ENCODE measurements around the gene DARS1. TPM values are rescaled to one million over a fixed set of nuclear protein-coding genes. Genes with fewer than 3 reads are reported as not detected.

The DARS1 gene
- polyA plus RNA-seq (ENCODE audit: insufficient read length in 3 of 3) = 100 to 1,000 TPM; 129 to 152 (median 139) TPM
- long read RNA-seq, donor 1, transcript DARS-201 (16 exons, 2,361 nt) = major isoform, 50 of 53 reads
- long read RNA-seq, donor 1, partial matches to known transcripts = 0 of 53 reads
- long read RNA-seq, donor 1, other reads (novel, unspliced or antisense) = 0 of 53 reads
- long read RNA-seq, donor 2, transcript DARS-201 (16 exons, 2,361 nt) = major isoform, 48 of 51 reads
- long read RNA-seq, donor 2, partial matches to known transcripts = 0 of 51 reads
- long read RNA-seq, donor 2, other reads (novel, unspliced or antisense) = 0 of 51 reads
- long read RNA-seq, donor 3, transcript DARS-201 (16 exons, 2,361 nt) = major isoform, 36 of 46 reads
- long read RNA-seq, donor 3, partial matches to known transcripts = 5 of 46 reads
- long read RNA-seq, donor 3, other reads (novel, unspliced or antisense) = 0 of 46 reads
- long read RNA-seq, donor 4, transcript DARS-209 (3 exons, 892 nt) = minor isoform, 5 of 44 reads
- long read RNA-seq, donor 4, transcript DARS-201 (16 exons, 2,361 nt) = major isoform, 36 of 44 reads
- long read RNA-seq, donor 4, partial matches to known transcripts = 0 of 44 reads
- long read RNA-seq, donor 4, other reads (novel, unspliced or antisense) = 0 of 44 reads
- long read RNA-seq, donor 5, transcript DARS-201 (16 exons, 2,361 nt) = major isoform, 35 of 46 reads
- long read RNA-seq, donor 5, partial matches to known transcripts = 6 of 46 reads
- long read RNA-seq, donor 5, other reads (novel, unspliced or antisense) = 0 of 46 reads
- long read RNA-seq, donor 6, transcript DARS-201 (16 exons, 2,361 nt) = major isoform, 46 of 50 reads
- long read RNA-seq, donor 6, partial matches to known transcripts = 0 of 50 reads
- long read RNA-seq, donor 6, other reads (novel, unspliced or antisense) = 0 of 50 reads
- long read RNA-seq, donor 7, transcript DARS-201 (16 exons, 2,361 nt) = major isoform, 42 of 54 reads
- long read RNA-seq, donor 7, partial matches to known transcripts = 6 of 54 reads
- long read RNA-seq, donor 7, other reads (novel, unspliced or antisense) = 0 of 54 reads
- long read RNA-seq, donor 8, transcript DARS-201 (16 exons, 2,361 nt) = major isoform, 19 of 31 reads
- long read RNA-seq, donor 8, partial matches to known transcripts = 10 of 31 reads
- long read RNA-seq, donor 8, other reads (novel, unspliced or antisense) = 0 of 31 reads
- long read RNA-seq, donor 9, transcript DARS-201 (16 exons, 2,361 nt) = major isoform, 51 of 62 reads
- long read RNA-seq, donor 9, partial matches to known transcripts = 5 of 62 reads
- long read RNA-seq, donor 9, other reads (novel, unspliced or antisense) = 0 of 62 reads
- long read RNA-seq, donor 10, transcript DARS-201 (16 exons, 2,361 nt) = major isoform, 29 of 40 reads
- long read RNA-seq, donor 10, partial matches to known transcripts = 5 of 40 reads
- long read RNA-seq, donor 10, other reads (novel, unspliced or antisense) = 0 of 40 reads
- long read RNA-seq, donor 11, transcript DARS-201 (16 exons, 2,361 nt) = major isoform, 29 of 36 reads
- long read RNA-seq, donor 11, partial matches to known transcripts = 0 of 36 reads
- long read RNA-seq, donor 11, other reads (novel, unspliced or antisense) = 0 of 36 reads
- long read RNA-seq, donor 12, transcript DARS-201 (16 exons, 2,361 nt) = major isoform, 59 of 63 reads
- long read RNA-seq, donor 12, partial matches to known transcripts = 0 of 63 reads
- long read RNA-seq, donor 12, other reads (novel, unspliced or antisense) = 0 of 63 reads
- long read RNA-seq, donor 13, transcript DARS-201 (16 exons, 2,361 nt) = major isoform, 21 of 61 reads
- long read RNA-seq, donor 13, transcript DARS-209 (3 exons, 892 nt) = minor isoform, 5 of 61 reads
- long read RNA-seq, donor 13, partial matches to known transcripts = 33 of 61 reads
- long read RNA-seq, donor 13, other reads (novel, unspliced or antisense) = 0 of 61 reads
- long read RNA-seq, donor 14 = 0 reads
- long read RNA-seq, donor 15, transcript DARS-201 (16 exons, 2,361 nt) = major isoform, 46 of 59 reads
- long read RNA-seq, donor 15, partial matches to known transcripts = 5 of 59 reads
- long read RNA-seq, donor 15, other reads (novel, unspliced or antisense) = 0 of 59 reads
- long read RNA-seq, donor 16, transcript DARS-209 (3 exons, 892 nt) = minor isoform, 6 of 64 reads
- long read RNA-seq, donor 16, transcript DARS-201 (16 exons, 2,361 nt) = major isoform, 54 of 64 reads
- long read RNA-seq, donor 16, partial matches to known transcripts = 0 of 64 reads
- long read RNA-seq, donor 16, other reads (novel, unspliced or antisense) = 0 of 64 reads

GRCh38 chr2:135985018-135985825 is at the start of gene DARS1:
Gene DARS1, minus strand, starts transcription at chr2:135985626. Its CDS starts 158 bp downstream, at chr2:135985468.
- peak; percentile 96 for DNase-seq

DNA sequence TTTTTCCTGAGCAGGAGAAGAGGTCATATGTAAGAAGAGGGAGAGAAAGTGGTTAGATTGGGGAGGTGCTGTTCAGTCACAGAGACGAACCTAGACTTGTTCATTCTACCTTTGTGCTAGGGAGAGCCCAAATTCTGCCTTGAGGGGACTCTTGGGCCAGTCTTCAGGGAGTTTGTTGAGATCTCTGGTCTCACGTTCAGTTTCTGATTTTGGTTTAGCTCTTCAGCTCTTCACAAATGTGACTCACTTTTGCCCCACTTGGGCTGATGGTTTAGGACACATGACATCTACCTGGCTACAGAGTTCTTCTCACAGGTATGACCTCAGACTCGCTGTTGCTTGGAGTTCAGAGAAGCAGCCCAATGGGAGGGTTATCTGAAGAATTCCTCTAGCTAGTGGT is 49.2 kb upstream of the DARS1 start:
- no peak for DNase-seq

DNA sequence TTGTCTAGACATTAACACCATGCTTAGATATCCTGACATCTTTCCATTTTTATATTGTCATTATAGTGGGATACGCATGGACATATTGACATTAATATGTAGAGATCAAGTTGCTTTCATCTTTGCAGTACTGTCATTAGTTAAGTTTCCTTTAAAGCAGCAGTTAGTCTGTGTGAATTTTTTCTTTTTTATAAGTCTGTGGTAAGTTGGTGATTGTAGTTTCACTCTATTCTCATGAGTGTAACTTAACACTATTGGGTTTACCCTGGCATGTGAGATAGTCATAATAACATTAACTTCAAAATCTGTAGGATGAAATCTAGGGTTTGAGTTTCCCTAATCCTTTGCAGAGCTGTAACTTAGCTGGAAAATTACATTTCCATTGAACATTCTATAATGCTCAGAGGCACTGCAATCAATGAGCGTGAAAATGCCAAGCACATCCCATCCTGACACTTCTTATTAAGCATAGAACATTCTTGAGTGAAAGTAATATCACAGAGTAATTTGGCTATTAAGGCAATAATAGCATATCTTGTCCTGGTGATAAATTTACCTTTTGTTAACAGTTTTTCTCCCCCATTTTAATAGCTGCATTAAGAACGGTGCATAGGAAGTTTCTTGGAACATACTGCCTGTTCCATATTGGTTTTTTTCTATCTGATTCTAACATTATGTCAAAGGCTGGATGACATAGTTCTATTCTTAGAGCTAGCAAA is 47.5 kb upstream of the DARS1 start:
- DNase-seq = no peak

DNA sequence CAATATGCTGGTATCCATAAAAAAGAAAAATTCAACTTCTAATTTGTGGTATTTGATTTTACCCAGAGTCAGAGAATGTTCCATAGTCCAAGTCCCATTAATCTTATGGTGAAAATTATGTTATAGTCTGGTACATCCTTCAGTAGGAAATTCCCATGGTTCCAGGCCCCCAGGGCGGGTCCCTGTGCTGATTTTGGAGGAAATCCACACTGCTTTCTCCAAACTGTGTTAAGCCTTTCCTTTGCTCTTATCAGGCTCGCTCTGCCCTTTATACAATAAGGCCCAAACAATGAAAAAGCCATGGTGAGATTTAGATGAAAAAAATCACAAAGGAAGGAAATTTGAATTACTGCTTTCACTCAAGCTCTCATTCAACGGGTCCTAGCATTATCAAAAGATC is 46.8 kb upstream of the DARS1 start:
- no peak for DNase-seq

DNA sequence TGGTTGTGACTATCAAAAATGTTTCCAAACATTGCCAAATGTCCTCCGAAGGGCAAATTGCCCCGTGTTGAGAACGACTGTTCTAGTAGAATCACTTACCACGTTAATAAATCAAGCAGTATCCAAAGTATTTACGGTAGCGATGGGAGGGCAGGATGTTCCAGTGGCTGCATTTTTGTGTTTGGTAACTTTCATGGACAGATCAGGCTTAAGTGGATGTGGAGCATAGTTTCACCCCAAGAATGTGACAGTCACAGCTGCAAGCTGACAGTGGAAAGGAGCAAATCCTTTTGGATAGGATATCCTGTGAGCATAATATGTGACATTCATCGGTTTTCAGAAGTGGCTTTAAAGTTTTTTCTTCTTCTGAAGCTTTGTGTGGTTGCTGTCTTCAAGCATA is 46.3 kb upstream of the DARS1 start:
- no peak for DNase-seq

- no peak for DNase-seq
Observed at GRCh38 chr2:136030406-136030805, 45.0 kb upstream of the DARS1 start.

- no peak for DNase-seq
Observed at GRCh38 chr2:136029149-136029548, 43.7 kb upstream of the DARS1 start.

DNA sequence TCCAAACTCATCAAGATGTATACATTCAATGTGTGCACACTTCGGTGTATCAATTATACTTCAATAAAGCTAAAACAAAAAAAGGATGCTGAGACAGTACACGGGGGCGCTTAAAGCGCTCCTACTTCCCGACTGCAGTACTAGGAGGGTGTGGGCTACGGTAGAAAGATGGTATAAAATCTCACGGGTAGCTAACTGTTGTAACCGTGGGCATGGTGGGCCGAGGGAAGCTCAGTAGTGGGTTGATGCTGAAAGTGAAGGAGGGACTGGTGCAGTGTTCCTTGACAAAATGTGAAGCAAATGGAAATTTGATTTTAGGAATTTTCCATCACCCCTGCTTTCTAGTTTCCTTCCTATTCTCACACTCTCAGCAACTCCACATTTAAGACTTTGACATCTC is 42.6 kb upstream of the DARS1 start:
- DNase-seq = no peak

DNA sequence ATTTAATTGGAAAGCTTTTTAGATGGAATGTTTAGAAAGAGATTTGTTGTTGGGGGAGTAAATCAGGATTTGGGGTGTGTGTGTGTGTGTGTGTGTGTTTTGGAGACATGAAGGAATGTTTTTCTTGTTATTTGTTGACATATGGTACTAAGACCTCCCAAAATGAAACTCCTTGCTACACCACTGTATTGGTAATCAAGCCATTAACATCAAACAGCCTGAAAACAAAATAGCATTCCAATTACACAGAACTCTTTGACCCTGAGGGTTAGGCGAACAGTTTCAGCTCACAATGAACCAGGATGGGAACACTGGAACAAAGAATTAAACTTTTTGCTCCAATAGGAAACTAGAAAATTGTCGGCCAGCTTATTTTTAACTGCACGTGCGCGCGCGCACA is 41.7 kb upstream of the DARS1 start:
- DNase-seq = no peak

DNA sequence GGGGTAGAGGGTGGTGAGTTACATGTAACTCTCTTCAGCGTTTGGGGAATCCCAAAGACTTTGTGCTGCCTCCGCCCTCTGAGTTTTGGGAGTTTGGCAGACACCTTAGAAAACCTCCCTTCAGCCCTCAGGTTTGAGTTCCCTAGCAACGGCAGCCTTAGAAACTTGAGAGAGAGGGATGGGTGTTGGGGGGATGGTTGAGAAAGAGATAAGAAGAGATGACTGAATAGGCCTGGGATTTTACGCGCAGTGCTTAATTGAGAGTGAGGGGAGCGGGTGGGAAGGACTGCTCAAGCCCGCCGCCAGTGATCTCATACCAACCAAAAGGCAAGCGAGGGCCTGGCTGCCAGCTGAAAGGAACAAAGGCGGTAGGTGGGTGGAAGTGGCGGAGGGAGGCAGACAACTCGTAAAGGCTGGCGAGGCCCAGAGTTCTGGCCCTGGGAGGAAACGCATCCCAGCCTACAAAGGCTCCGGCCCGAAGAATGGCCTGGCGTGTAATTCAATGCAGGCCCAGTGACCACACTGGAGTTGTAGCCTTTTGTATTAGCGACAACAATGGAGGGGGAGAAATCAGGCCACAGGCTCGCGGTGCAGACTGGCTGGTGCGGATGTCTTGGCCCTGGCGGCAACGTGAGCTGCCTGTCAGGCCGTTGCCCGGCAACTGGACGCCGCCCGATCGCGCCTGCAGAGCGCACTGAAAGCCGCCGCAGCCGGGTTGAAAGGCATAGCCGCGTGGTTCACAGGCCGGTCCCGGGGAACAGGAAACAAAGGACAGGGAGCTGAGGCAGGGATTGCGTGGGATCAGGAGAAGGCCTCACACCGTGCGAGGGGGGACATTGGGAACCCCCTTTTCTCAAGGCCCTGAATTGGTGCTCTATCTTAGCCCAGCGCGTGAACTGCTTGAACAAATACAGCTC is 39.9 kb upstream of the DARS1 start:
- DNase-seq = peak; percentile 79

- no peak for DNase-seq
Observed at GRCh38 chr2:136024616-136025015, 39.2 kb upstream of the DARS1 start.

- no peak for DNase-seq
Observed at GRCh38 chr2:136024185-136024584, 38.8 kb upstream of the DARS1 start.

DNA sequence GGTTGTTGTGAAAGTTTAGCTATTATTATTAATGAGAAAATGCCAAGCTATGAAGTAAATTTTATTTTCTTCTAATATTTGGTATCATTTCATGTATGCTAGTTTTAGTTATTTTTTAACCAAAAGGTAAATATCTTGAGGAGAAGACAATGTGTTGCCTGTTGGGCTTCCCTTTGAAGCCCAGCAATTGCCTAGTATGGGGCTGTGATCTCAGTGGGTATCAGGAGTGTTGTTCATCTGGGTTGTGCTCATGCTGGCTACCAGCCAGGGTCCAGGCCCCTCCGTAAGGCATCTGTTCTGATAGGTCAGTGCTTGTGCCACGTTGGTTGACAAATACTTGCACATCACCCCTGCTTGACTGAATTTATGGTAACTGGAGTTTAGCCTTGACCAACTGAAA is 38.0 kb upstream of the DARS1 start:
- no peak for DNase-seq

- DNase-seq = no peak
Observed at GRCh38 chr2:136022396-136023146, 37.1 kb upstream of the DARS1 start.

- DNase-seq = no peak
Observed at GRCh38 chr2:136021976-136022375, 36.5 kb upstream of the DARS1 start.

GRCh38 chr2:136021406-136021805 is 36.0 kb upstream of the DARS1 start:
- no peak for DNase-seq
